ENCODE results near the gene MORN3. TPM values are rescaled to one million over a fixed set of nuclear protein-coding genes. Genes with fewer than 3 reads are reported as not detected.

The MORN3 gene
- total and polyA plus RNA-seq, 2 experiments from 2014 or later, result 0.58 TPM; not detected in 1

- DNase-seq, result no peak
- Histone ChIP-seq H3K79me2 (ENCODE audit: insufficient read depth) (no peaks in the 10 kb centered on the region), H3K4me2 (ENCODE audit: unreplicated experiment) (no peak overlapping the region), H3K9me3 (ENCODE audit: low read depth) (no peaks in the 10 kb centered on the region), H3F3A (ENCODE audit: insufficient read depth) (no peaks in the 10 kb centered on the region), H2AFZ (no peak overlapping the region), H3K4me1 (ENCODE audit: insufficient read depth) (no peaks in the 10 kb centered on the region), H3K27ac (no peak overlapping the region), H3K9ac (no peak overlapping the region), H3K36me3 (ENCODE audit: low read depth) (no peaks in the 10 kb centered on the region), H4K20me1 (ENCODE audit: insufficient read depth) (no peaks in the 10 kb centered on the region), H3K9me2 (ENCODE audit: insufficient read depth) (no peaks in the 10 kb centered on the region), H3K4me3 (no peak overlapping the region), H3K27me3 (replicated peaks; ENCODE audit: insufficient read depth) (no peaks in the 10 kb centered on the region)
- in situ Hi-C loops (cut with MboI), result no loop called here
- TF ChIP-seq EZH2 (IDR thresholded peaks at IDR 0.05; ENCODE audit: insufficient read depth, poor library complexity, severe bottlenecking) (no peak), EZH2phosphoT487 (IDR thresholded peaks at IDR 0.05; ENCODE audit: insufficient read depth, low read depth) (no peak)
- WGBS, 2 experiments (ENCODE audit: low coverage in 1 of 2, low lambda C conversion rate in 2 of 2, missing lambda C conversion rate in 2 of 2), result 80 to 81% methylated on average over 5 of the region's 5 CpGs
These were observed 20.1 kb downstream of the MORN3 start for GRCh38 chr12:121649322-121649721.

- H3K4me3 ChIP-seq, result no peak overlapping the region
- H3K9ac ChIP-seq, result no peak overlapping the region
- H4K20me1 ChIP-seq (ENCODE audit: insufficient read depth), result no peaks in the 10 kb centered on the region
- no peaks in the 10 kb centered on the region for H3K9me2 ChIP-seq (ENCODE audit: insufficient read depth)
- WGBS, 2 experiments (ENCODE audit: low coverage in 1 of 2, low lambda C conversion rate in 2 of 2, missing lambda C conversion rate in 2 of 2), result 94% methylated on average over 11 of the region's 11 CpGs
- H3K36me3 ChIP-seq (ENCODE audit: low read depth), result no peaks in the 10 kb centered on the region
- H3K79me2 ChIP-seq (ENCODE audit: insufficient read depth), result no peaks in the 10 kb centered on the region
- H2AFZ ChIP-seq, result no peak overlapping the region
- no peaks in the 10 kb centered on the region for H3K4me1 ChIP-seq (ENCODE audit: insufficient read depth)
- H3F3A ChIP-seq (ENCODE audit: insufficient read depth), result no peaks in the 10 kb centered on the region
- in situ Hi-C loops (cut with MboI), result no loop called here
- H3K27me3 ChIP-seq (replicated peaks; ENCODE audit: insufficient read depth), result no peaks in the 10 kb centered on the region
- H3K4me2 ChIP-seq (ENCODE audit: unreplicated experiment), result no peak overlapping the region
- no peak for DNase-seq
- H3K9me3 ChIP-seq (ENCODE audit: low read depth), result no peaks in the 10 kb centered on the region
- H3K27ac ChIP-seq, result no peak overlapping the region
- TF ChIP-seq EZH2 (IDR thresholded peaks at IDR 0.05; ENCODE audit: insufficient read depth, poor library complexity, severe bottlenecking) (no peak), EZH2phosphoT487 (IDR thresholded peaks at IDR 0.05; ENCODE audit: insufficient read depth, low read depth) (no peak)
These were observed 20.9 kb downstream of the MORN3 start for GRCh38 chr12:121648458-121649028.

DNA sequence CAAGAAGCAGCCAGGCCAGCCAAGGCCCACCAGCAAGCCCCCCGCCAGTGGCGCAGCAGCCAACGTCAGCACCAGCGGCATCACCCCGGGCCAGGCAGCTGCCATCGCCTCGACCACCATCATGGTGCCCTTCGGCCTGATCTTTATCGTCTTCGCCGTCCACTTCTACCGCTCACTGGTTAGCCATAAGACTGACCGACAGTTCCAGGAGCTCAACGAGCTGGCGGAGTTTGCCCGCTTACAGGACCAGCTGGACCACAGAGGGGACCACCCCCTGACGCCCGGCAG, 28.2 kb downstream of the MORN3 start:
- Histone ChIP-seq H3K9me2 (ENCODE audit: insufficient read depth) (no peaks in the 10 kb centered on the region), H4K20me1 (ENCODE audit: insufficient read depth) (no peaks in the 10 kb centered on the region), H2AFZ (no peak overlapping the region), H3K4me2 (ENCODE audit: unreplicated experiment) (no peak overlapping the region), H3K9ac (no peak overlapping the region), H3K9me3 (ENCODE audit: low read depth) (no peaks in the 10 kb centered on the region), H3K4me3 (no peak overlapping the region), H3K79me2 (ENCODE audit: insufficient read depth) (peaks cover 9% of the 10 kb centered on the region; the same call in 1 of the 2 replicates), H3K27ac (no peak overlapping the region), H3K4me1 (ENCODE audit: insufficient read depth) (no peaks in the 10 kb centered on the region), H3K27me3 (replicated peaks; ENCODE audit: insufficient read depth) (no peaks in the 10 kb centered on the region), H3K36me3 (ENCODE audit: low read depth) (no peaks in the 10 kb centered on the region), H3F3A (ENCODE audit: insufficient read depth) (no peaks in the 10 kb centered on the region)
- in situ Hi-C loops (cut with MboI), result no loop called here
- no peak for DNase-seq
- TF ChIP-seq EZH2phosphoT487 (IDR thresholded peaks at IDR 0.05; ENCODE audit: insufficient read depth, low read depth) (no peak), EZH2 (IDR thresholded peaks at IDR 0.05; ENCODE audit: insufficient read depth, poor library complexity, severe bottlenecking) (no peak)
- 95% methylated on average over 18 of the region's 18 CpGs for whole genome bisulfite sequencing, 2 experiments (ENCODE audit: low coverage in 1 of 2, low lambda C conversion rate in 2 of 2, missing lambda C conversion rate in 2 of 2)

GRCh38 chr12:121638298-121639202, 30.9 kb downstream of the MORN3 start:
- Histone ChIP-seq H3K79me2 (ENCODE audit: insufficient read depth) (peaks cover 9% of the 10 kb centered on the region; the same call in 1 of the 2 replicates), H3K9me3 (ENCODE audit: low read depth) (no peaks in the 10 kb centered on the region), H4K20me1 (ENCODE audit: insufficient read depth) (no peaks in the 10 kb centered on the region), H3K27me3 (replicated peaks; ENCODE audit: insufficient read depth) (no peaks in the 10 kb centered on the region), H2AFZ (no peak overlapping the region), H3K9me2 (ENCODE audit: insufficient read depth) (no peaks in the 10 kb centered on the region), H3K36me3 (ENCODE audit: low read depth) (no peaks in the 10 kb centered on the region), H3K27ac (no peak overlapping the region), H3K4me2 (ENCODE audit: unreplicated experiment) (no peak overlapping the region), H3K4me3 (no peak overlapping the region), H3F3A (ENCODE audit: insufficient read depth) (no peaks in the 10 kb centered on the region), H3K4me1 (ENCODE audit: insufficient read depth) (no peaks in the 10 kb centered on the region), H3K9ac (no peak overlapping the region)
- no peak for DNase-seq
- 93 to 97% methylated on average over 14 of the region's 14 CpGs for WGBS, 2 experiments (ENCODE audit: low coverage in 1 of 2, low lambda C conversion rate in 2 of 2, missing lambda C conversion rate in 2 of 2)
- in situ Hi-C loops (cut with MboI), result no loop called here
- TF ChIP-seq EZH2phosphoT487 (IDR thresholded peaks at IDR 0.05; ENCODE audit: insufficient read depth, low read depth), result no peak
- no peak for TF ChIP-seq EZH2 (IDR thresholded peaks at IDR 0.05; ENCODE audit: insufficient read depth, poor library complexity, severe bottlenecking)

All from GM23248 (cell line).